Measurements from ENCODE around the gene RGS12.

RGS12 gene

GRCh38 chr4:3263053-3263875, 29.6 kb upstream of the RGS12 start:
- H3K4me3 ChIP-seq (ENCODE audit: low read depth, low read length) = no peak overlapping the region
- TF ChIP-seq CTCF (IDR thresholded peaks at IDR 0.05; ENCODE audit: low read depth, low read length) = no peak

GRCh38 chr4:3263876-3264193, 29.0 kb upstream of the RGS12 start:
- no peak for TF ChIP-seq CTCF (IDR thresholded peaks at IDR 0.05; ENCODE audit: low read depth, low read length)
- no peak overlapping the region for H3K4me3 ChIP-seq (ENCODE audit: low read depth, low read length)

- H3K4me3 ChIP-seq (ENCODE audit: low read depth, low read length) = no peak overlapping the region
- TF ChIP-seq CTCF (IDR thresholded peaks at IDR 0.05; ENCODE audit: low read depth, low read length) = no peak
Measured at GRCh38 chr4:3266076-3266475, 26.7 kb upstream of the RGS12 start.

- TF ChIP-seq CTCF (IDR thresholded peaks at IDR 0.05; ENCODE audit: low read depth, low read length) = no peak
Measured at GRCh38 chr4:3267576-3268394, 25.0 kb upstream of the RGS12 start.

GRCh38 chr4:3268395-3269104, 24.3 kb upstream of the RGS12 start:
- no peak for TF ChIP-seq CTCF (IDR thresholded peaks at IDR 0.05; ENCODE audit: low read depth, low read length)
- H3K4me3 ChIP-seq (ENCODE audit: low read depth, low read length) = no peak overlapping the region

More at GRCh38 chr4:3267576-3268394, 25.0 kb upstream of the RGS12 start:
- H3K4me3 ChIP-seq (ENCODE audit: low read depth, low read length) = no peak overlapping the region

GRCh38 chr4:3269105-3269927, 23.5 kb upstream of the RGS12 start:
- H3K4me3 ChIP-seq (ENCODE audit: low read depth, low read length) = no peak overlapping the region
- no peak for TF ChIP-seq CTCF (IDR thresholded peaks at IDR 0.05; ENCODE audit: low read depth, low read length)

All from WI38 (cell line).